Uterus (tissue), 4 donors: ENCODE results near the gene VEZT. TPM values are rescaled to one million over a fixed set of nuclear protein-coding genes. Genes with fewer than 3 reads are reported as not detected.

ENCODE experiments used
- DNase-seq, 2 donors: peaks; one replicate each; pipeline ENCODE4 v3.0.0-alpha.2; 2019 to 2020
- H3K27ac ChIP-seq, 2 donors: fragments of 200-600 bp; sonication (generic); 1 replicate in 1 of 2; 2 replicates in 1 of 2; pipeline ENCODE4 v1.5.1; 2016 to 2018
- H3K27me3 ChIP-seq, 2 donors: fragments of 200-600 bp; sonication (generic); one replicate each; pipeline ENCODE4 v1.5.1; 2018 to 2019; ENCODE audit warnings: control low read depth in 1 of 2
- H3K36me3 ChIP-seq, 2 donors: fragments of 200-600 bp; sonication (generic); one replicate each; pipeline ENCODE4 v1.5.1; 2019; ENCODE audit warnings: control low read depth in 1 of 2
- H3K4me1 ChIP-seq, 2 donors: fragments of 200-600 bp; sonication (generic); one replicate each; pipeline ENCODE4 v1.5.1; 2018 to 2019; ENCODE audit warnings: control low read depth in 1 of 2
- H3K4me3 ChIP-seq, 2 donors: fragments of 200-600 bp; sonication (generic); 1 replicate in 1 of 2; 2 replicates in 1 of 2; pipeline ENCODE4 v1.5.1; 2018 to 2019; ENCODE audit warnings: mild to moderate bottlenecking in 1 of 2
- H3K9me3 ChIP-seq, 2 donors: fragments of 200-600 bp; sonication (generic); one replicate each; pipeline ENCODE4 v1.5.1; 2019; ENCODE audit warnings: control low read depth in 1 of 2
- CTCF ChIP-seq, 4 experiments: fragments of 200-600 bp in 2 of 4; fragments of 450-650 bp in 2 of 4; sonication (generic) in 2 of 4; IDR thresholded peaks; one replicate each; pipeline ENCODE4 v1.5.1; 2016 to 2019; ENCODE audit warnings: antibody characterized with exemption in 4 of 4, mild to moderate bottlenecking in 2 of 4, moderate library complexity in 1 of 4
- POLR2A ChIP-seq, 2 donors: fragments of 450-650 bp; IDR thresholded peaks; one replicate each; pipeline ENCODE4 v1.6.1; 2016; ENCODE audit warnings: antibody characterized with exemption in 2 of 2, mild to moderate bottlenecking in 1 of 2, moderate library complexity in 1 of 2
- intact Hi-C: fragments of 100-400 bp; cut with DNase I; formaldehyde crosslinking; loops from one replicate; pipeline ENCODE4 v1.15.1; 2023; ENCODE audit warnings: low total_unique reads
- microRNA counts, 2 donors: library from miRNA; unstranded; fragments of <30 nt; microRNA quantifications; one replicate each; lab custom pipeline; 2016 to 2017
- microRNA-seq: library from miRNA; unstranded; fragments of <30 nt; microRNA quantifications from one replicate; pipeline ENCODE4, GENCODE V29; 2016; ENCODE audit warnings: borderline microRNAs expressed, borderline replicate concordance
- small RNA-seq: library from RNA; depleted of rRNA; stranded (forward); fragments of <200 nt; gene quantifications from one replicate; pipeline ENCODE3, GENCODE V24; 2016
- total RNA-seq, 4 donors: library from RNA; depleted of rRNA in 3 of 4; stranded (reverse); fragments of >200 nt in 3 of 4; gene quantifications; one replicate each; pipeline versions ENCODE4 v1.1.0 to v1.2.4, GENCODE V29; 2014 to 2023
- donor health status: DM: yes; HTN: yes; CAD: no.

The VEZT gene
- total RNA-seq, 4 donors from 2014 or later = 38.9 to 172 (median 70.7) TPM

- Histone ChIP-seq H3K9me3 (no peaks in the 10 kb centered on the region), H3K4me3 (no peak overlapping the region), H3K27me3 (no peaks in the 10 kb centered on the region), H3K36me3 (no peaks in the 10 kb centered on the region), H3K4me1 (no peaks in the 10 kb centered on the region), H3K27ac (no peak overlapping the region)
- intact Hi-C loops = no loop called here
- TF ChIP-seq POLR2A (IDR thresholded peaks at IDR 0.05) (no peak), CTCF (IDR thresholded peaks at IDR 0.05) (no peak)
- DNase-seq = no peak
Observed at GRCh38 chr12:95343461-95344230, 126.0 kb downstream of the VEZT start.

- H3K27ac ChIP-seq = no peak overlapping the region
- TF ChIP-seq POLR2A (IDR thresholded peaks at IDR 0.05) (no peak), CTCF (IDR thresholded peaks at IDR 0.05) (no peak)
- no peaks in the 10 kb centered on the region for H3K9me3 ChIP-seq
- no peaks in the 10 kb centered on the region for H3K4me1 ChIP-seq
- H3K4me3 ChIP-seq = no peak overlapping the region
- intact Hi-C loops = no loop called here
- DNase-seq = no peak
- no peaks in the 10 kb centered on the region for H3K27me3 ChIP-seq
- H3K36me3 ChIP-seq = no peaks in the 10 kb centered on the region
Observed at GRCh38 chr12:95349291-95349690, 131.7 kb downstream of the VEZT start.

- TF ChIP-seq POLR2A (IDR thresholded peaks at IDR 0.05) (no peak), CTCF (IDR thresholded peaks at IDR 0.05) (no peak)
- no peak overlapping the region for H3K27ac ChIP-seq
- H3K27me3 ChIP-seq = no peaks in the 10 kb centered on the region
- DNase-seq = no peak
- no peaks in the 10 kb centered on the region for H3K36me3 ChIP-seq
- no peaks in the 10 kb centered on the region for H3K9me3 ChIP-seq
- intact Hi-C loops = no loop called here
- no peaks in the 10 kb centered on the region for H3K4me1 ChIP-seq
- no peak overlapping the region for H3K4me3 ChIP-seq
Observed at GRCh38 chr12:95351748-95352147, 134.1 kb downstream of the VEZT start.

MicroRNAs encoded within 50 kb of the gene (microRNA counts, 767-probe panel; counts per million panel counts)
- microRNA hsa-miR-331-3p (lab: Ali Mortazavi, UCI) (3,150 to 4,561 counts per million in 2 donors), microRNA hsa-miR-331-5p (lab: Ali Mortazavi, UCI) (0 counts per million in 2 donors)

Small RNA genes lying within 50 kb of the gene (microRNA-seq; reads per million reads assigned to microRNA genes)
- gene MIR331 (48.0 reads per million, percentile 44 among the genes with 10 or more reads in this experiment), gene MIR3685 (not detected)

Small RNA genes lying within 50 kb of the gene (small RNA-seq; reads per million reads assigned to genes)
- gene MIR331 = 0.30 reads per million
- not detected for gene MIR3685
- not detected for gene RF00019
- not detected for gene RNU6-808P

Other genes with a start within 250 kb of the VEZT start
- gene NDUFA12, start 214.1 kb upstream of the VEZT start, total RNA-seq = 100 to 1,000 TPM in 1 of 4 donors, 10 to 100 TPM in 3; 21.5 to 133 (median 66.0) TPM
- 100 to 1,000 TPM in 1 of 4 donors, 10 to 100 TPM in 3; 56.7 to 114 (median 80.1) TPM for gene NR2C1, start 144.2 kb upstream of the VEZT start, total RNA-seq
- 10 to 100 TPM in 3 of 4 donors, 1 to 10 TPM in 1; 7.6 to 25.3 (median 15.1) TPM for gene FGD6, start 340 bp upstream of the VEZT start, total RNA-seq